Measurements from ENCODE around the gene LRRC37A3.

DNA sequence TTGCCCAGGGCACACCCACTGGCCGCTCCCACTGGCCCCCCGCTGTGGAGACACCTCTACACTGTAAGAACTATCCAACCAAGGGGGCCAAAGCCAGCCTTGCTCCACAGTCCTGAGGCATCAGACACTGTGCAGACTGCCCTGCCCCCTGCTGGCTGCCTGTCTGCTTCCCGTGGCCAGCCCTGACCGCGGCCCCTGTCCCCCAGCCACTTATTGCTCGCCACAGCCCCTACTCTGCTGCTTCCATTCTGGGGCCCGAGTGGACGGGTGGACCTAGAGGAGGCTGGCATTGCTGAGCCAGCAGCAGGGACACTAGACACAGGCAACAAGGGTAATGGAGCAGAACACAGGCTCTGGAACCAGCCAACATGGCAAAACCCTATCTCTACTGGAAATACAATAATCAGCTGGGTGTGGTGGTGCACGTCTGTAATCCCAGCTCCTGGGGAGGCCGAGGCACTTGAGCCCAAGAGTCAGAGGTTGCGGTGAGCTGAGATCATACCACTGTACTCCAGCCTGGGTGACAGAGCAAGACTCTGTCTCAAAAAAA lies 19.7 kb upstream of the LRRC37A3 start:
- peak; percentile 92 for TF ChIP-seq CTCF (IDR thresholded peaks at IDR 0.05; ENCODE audit: low read length)
- no peak for TF ChIP-seq EZH2 (IDR thresholded peaks at IDR 0.05; ENCODE audit: borderline replicate concordance, low read length)

Data from OCI-LY1 (cell line).